ENCODE data around the gene PTPRD.

- TF ChIP-seq ZNF274 (IDR thresholded peaks at IDR 0.05; ENCODE audit: low read depth, low read length) = no peak
- TF ChIP-seq YY1 (IDR thresholded peaks at IDR 0.05; ENCODE audit: insufficient read depth, insufficient read length) = no peak
Observed at GRCh38 chr9:8637626-8638025, 1975.2 kb downstream of the PTPRD start.
